ENCODE measurements around the gene NISCH. TPM values are rescaled to one million over a fixed set of nuclear protein-coding genes. Genes with fewer than 3 reads are reported as not detected.
A peak's percentile ranks its signal among the peaks of the same experiment; 100 is the strongest.

NISCH gene
- total RNA-seq, 1 donor from 2014 or later, result 38.0 TPM

DNA sequence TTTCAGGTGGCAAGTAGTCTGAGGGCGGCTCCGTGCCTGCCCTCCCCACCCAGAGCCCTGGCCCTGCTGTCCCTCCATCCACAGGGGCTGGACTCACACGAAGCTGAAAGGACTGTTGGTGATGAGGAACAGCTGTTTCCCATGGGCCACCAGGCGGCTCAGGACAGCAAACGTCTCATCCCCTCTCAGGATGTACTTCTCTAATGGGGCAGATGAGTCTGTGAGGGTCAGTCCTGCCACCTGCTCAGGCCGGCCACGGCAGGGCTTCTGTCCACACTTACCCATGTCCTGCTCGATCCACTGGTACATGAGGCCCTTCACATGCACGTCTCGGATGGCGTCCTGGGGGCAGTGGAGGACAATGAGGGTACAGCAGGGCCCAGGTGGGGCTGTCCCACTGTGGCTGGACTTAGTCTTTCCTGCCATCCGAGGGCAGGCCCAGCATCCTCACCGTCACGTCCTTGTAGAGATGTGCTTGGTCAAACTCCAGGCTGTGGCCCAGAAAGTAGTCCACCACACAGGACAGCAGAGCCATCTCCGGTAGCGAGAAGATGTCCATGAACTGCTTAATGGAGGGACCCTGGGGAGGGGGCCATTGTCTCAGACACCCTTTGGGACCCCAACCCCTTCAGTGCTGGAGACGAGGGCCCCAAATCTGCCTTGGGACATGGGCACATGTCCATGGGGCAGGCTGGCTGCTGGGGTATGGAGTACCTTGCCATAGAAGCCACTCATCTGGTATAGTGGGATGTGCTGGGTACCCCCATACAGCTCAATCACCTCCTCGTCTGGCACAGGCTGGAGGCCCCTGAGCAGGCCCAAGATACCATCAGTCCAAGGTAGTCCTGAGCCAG, 72.6 kb downstream of the NISCH start:
- ATAC-seq, result no peak

GRCh38 chr3:52528586-52529375, 73.4 kb downstream of the NISCH start:
- ATAC-seq, result no peak

GRCh38 chr3:52529376-52530333, 74.3 kb downstream of the NISCH start:
- ATAC-seq, result no peak

DNA sequence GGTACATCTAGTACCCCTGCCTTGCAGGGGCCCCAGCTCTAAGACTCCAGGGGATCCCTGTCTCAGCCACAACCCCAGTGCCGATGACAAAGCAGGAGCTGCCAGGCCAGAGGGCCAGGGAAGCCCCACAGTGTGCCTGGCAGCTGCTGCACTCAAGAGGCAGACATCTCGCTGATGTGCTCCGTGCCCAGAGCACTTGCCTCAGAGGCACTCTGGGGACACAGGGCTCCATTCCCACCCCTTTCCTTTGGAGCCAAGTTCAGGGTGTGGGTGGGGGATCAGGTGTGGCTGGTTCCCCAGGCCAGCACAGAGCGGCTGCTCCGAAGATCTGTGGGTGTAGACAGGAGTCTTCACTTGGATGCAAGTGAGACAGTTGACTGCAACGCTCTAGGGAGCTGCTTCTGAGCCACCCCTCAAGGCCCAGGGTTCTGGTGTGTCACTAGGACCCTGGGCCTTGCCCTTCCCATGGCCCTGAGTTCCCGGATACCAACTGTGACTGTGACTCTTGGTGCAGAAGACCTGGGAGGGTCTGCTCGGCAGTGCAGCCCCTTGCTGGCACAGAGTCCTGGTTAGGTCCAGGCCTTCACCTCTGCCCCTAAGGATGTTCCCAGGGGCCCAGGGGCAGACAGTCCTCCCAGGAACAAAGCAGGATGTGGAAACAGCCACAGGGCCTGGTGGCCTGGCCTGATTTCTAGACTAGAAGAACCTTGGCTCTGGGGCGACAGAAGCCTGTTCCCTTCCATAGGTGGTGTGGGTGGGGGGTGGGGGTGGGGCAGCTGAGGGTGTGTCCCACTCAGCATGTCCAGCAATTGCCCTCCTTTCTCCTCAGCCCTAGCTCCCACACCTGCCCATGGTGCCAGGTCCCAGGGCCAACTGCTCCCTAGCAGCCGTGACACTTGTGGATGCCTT, 75.8 kb downstream of the NISCH start:
- ATAC-seq, result peak; percentile 2

- no peak for ATAC-seq
These were observed 76.6 kb downstream of the NISCH start for GRCh38 chr3:52531860-52532516.

DNA sequence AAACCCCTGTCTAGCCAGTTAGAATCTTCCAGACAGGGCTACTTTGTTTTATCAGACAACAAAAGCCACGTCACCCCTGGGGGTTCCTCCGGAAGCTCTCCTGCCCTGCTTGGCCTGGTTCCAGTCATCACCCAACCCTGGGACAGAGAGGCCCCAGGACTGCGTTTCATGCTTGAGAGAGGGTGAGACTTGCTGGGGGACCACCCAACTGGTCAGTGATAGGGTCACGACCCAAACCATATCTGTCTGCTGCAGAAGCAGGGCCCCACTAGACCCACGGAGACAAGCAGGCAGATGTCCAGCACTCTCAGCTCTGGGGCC, 77.1 kb downstream of the NISCH start:
- no peak for ATAC-seq

- ATAC-seq, result no peak
These were observed 77.6 kb downstream of the NISCH start for GRCh38 chr3:52532838-52533622.

DNA sequence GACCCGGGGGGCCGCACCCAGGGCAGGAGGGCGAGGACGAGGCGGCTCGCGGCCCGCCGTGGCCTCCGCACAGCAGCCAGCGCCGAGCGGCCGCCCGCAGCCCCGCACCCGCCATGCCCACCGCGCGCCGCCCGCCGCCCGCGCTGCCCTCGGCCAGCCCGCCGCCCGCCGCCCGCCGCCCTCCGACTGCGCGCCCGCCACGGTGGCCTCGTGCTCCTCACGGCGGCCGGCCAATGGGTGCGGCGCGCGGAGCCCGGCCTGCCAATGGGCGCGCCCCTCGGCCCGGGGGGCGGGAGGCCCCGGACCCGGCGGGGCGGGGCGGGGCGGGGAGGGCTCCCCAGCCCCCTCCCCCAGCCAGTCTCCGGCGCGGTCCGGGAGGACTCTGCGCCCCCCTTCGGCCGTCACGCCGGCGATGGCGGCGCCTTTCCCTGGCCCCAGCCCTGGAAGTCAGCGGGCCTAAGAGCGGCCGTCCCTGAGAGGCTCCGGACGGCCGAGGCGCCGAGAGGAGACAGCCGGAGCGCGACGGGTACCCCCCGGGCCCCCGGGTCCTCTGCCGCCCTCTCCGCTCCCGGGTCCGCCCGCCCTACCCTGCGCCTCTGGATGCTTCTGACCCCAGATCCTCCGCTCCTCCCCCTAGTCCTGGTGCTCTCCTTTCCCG, 78.3 kb downstream of the NISCH start, which contains the start of gene NT5DC2:
TSS of gene NT5DC2 (minus strand) at position 235 of the 658 bp plus-strand sequence. CDS start at position 115, 120 bp downstream.
- peak; percentile 24 for ATAC-seq

DNA sequence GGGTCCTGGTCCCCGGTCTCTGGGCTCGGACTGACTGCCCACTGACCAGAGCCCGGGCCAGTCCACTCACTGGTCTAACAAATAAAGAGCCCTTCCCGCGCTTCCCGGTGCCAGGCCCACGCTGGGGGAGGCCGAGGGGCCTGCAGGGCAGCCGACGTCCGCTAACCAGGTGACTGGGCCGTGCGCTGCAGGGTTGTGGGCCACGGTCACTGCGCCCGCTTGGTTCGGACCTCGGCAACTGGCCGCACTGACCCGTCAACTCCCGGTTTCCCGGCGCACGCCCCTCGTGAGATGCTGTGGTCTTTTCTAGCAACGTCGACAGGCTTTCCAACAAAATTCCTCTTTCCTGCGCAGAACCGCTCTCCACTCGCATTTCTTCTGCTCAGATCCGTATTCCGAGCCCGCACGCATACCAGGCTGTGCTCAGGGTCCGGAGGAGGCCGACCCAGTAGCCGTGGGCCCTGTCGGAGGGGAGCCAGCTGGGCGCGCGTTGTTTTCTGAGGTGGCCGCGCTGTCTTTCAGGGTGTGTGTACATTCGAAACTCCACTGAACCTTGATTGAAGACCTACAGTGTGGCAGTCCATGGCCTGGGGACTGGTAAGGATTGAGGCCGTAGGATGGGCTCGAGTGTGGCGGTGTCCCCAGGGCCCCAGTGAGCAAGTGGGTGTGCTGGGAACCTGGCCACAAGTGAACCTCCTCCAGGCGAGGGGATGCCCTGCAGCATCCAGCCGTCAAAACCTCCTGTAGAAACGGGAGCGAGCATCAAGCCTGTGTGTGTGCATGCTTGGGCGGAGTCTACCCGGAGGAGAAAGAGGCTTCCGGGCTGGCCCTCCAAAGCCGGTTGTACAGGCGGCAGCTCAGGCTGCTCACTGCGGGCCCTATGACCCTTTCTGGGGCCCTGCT, 79.1 kb downstream of the NISCH start:
- peak; percentile 20 for ATAC-seq

DNA sequence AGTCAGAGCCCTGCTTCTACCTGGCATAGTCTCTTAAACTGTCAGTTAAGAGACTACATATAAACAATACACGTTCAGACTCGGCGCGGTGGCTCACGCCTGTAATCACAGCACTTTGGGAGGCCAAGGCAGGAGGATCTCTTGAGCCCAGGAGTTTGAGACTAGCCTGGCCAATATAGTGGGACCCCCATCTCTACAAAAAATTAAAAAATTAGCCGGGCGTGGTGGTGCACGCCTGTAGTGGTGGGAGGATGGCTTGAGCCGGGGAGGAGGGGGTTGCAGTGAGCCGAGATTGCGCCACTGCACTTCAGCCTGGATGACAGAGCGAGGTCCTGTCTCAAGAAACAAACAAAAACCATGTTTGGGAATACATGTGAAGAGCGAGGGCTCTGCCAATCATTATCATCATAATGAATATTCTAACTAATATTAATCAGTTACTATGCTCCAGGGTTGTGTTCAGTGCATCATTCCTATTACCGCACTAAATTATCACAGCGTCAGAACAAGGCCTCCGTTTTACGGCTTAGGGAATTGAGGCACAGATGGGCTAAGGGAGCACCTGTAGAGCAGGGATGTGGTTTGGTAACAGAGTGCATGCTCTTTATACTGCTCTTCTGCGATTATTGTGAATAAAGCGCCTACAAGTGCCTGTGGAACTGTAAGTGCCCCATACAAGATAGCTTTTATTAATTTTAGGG, 80.2 kb downstream of the NISCH start:
- no peak for ATAC-seq

GRCh38 chr3:52536112-52536368, 80.6 kb downstream of the NISCH start:
- no peak for ATAC-seq

DNA sequence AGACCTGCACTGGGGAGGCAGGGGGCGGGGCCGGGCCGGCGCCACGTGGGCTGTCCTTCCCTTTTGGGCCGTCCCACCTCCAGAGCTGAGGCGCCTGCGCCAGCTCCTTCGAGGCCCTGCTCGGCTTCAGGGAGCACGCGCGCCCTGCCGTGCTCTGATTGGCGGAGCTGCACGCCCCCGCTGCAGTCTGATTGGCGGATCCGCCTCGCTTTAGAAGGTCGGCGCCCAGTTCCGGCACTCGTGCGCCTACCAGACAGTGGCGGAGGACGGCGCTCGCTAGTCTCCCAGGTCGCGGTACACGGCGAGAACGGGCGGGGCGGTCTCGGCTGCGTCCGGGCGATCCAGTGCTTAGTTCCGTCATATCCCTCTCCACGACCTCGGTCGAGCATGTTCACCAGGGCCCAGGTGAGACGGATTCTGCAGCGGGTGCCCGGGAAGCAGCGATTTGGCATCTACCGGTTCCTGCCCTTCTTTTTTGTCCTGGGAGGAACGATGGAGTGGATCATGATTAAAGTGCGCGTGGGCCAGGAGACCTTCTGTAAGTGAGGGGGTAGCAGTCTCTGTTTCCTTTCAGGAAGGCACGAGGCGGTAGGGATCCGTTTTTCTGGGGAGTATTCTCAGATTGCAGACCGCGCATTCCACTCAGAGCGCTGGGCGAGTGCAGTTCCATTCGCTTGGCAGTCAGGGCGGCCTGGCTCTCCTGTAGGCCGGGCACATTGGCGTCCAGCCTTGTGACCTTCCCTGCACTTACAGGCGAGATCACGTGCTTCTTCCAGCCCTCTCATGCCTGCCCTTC, 81.2 kb downstream of the NISCH start, which contains the start of gene UQCC5:
TSS of gene UQCC5 (plus strand) at position 237 of the 796 bp plus-strand sequence. CDS start at position 388, 151 bp downstream.
- peak; percentile 94 for ATAC-seq

- no peak for ATAC-seq
These were observed 81.8 kb downstream of the NISCH start for GRCh38 chr3:52537165-52537620.

GRCh38 chr3:52537726-52538421, 82.5 kb downstream of the NISCH start:
- ATAC-seq, result no peak

DNA sequence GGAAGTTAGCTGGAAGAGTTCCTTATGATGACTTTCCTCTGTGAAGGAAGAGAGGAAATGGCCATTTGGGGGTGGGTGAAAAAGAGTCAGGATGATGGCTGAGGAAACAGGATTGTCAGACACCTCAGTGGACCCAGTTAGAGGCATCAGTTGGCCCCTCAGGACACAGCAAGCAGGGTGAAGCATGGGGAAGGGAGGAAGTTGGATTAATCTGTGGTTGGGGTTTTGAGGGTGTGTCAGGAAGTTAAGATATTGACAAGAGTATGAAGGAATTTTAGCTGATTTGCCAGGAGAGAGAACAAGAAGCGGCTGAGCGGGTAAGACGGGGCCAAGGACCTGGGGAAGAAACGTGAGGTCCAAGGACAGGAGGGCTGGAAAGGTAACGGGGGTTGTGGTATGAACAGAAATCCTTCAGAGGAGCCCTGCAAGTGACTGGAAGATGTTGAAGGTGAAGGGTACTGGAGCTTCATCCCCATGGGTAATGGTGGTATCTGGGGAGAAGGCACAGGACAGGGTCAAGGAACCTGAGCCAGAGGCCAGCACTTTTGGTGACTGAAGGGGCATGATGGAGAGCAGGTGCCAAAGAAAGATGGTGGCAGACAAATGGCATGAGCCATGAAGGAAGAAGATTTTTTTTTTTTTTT, 83.7 kb downstream of the NISCH start:
- ATAC-seq, result no peak

DNA sequence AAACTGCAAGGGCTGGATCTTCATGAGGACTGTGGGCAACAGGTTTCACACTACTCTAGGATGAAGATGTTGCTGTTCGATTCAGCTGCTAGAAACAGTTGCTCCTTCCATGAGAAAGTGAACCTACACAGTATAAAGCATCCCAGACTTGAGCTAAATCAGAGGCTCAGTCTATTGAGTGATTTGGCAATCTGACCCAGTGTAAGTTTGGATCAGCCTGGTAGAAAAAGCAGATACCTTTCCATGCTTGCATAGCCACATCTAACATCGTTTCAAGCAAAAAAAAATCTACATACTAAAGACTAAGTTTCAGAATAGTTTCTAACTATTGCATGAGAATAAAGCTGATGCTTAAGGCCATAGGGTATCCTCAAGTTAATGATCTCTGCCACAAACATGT, 85.6 kb downstream of the NISCH start:
- no peak for ATAC-seq

Measured in esophagus mucosa (tissue), 1 donor.